ENCODE measurements around the gene SLC4A7. TPM values are rescaled to one million over a fixed set of nuclear protein-coding genes. Genes with fewer than 3 reads are reported as not detected.
A peak's percentile ranks its signal among the peaks of the same experiment; 100 is the strongest.

The SLC4A7 gene
- total and polyA plus RNA-seq, 7 donors = 1.4 to 26.6 (median 13.3) TPM

DNA sequence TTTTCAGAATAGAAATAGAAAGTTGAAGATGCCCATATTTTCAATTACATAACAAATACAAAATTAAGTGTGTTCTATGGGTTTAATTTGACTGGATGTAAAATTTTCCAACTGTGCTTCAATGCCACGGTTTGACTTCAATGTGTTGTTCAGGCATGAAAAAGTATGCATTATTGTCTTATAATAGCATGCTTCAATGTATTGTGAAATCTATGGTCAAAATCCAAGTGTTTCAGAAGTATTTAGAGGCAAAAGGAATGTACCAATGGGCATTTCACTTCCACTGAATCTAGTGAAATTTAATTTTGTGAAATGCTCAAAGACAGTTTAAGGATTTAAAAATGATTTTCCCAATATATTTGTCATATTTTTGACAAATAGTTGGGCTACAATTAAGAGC lies 131.0 kb downstream of the SLC4A7 start:
- WGBS, 3 donors = 44 to 59% (median 55%) methylated on average over 1 of the region's 1 CpG
- no peak overlapping the region for H3K27ac ChIP-seq
- no peaks in the 10 kb centered on the region for H3K36me3 ChIP-seq (ENCODE audit: insufficient read depth in 1 of 2, low read depth in 1 of 2)
- no peaks in the 10 kb centered on the region for H3K4me1 ChIP-seq
- no peaks in the 10 kb centered on the region for H3K27me3 ChIP-seq (ENCODE audit: insufficient read depth in 3 of 3, low read length in 2 of 3)
- H3K9me3 ChIP-seq = no peaks in the 10 kb centered on the region
- H3K4me3 ChIP-seq = no peak overlapping the region
- DNase-seq (no peak), ATAC-seq (no peak)
- intact Hi-C loops (cut with DNase I) = no loop called here
- TF ChIP-seq, protein P1, sequence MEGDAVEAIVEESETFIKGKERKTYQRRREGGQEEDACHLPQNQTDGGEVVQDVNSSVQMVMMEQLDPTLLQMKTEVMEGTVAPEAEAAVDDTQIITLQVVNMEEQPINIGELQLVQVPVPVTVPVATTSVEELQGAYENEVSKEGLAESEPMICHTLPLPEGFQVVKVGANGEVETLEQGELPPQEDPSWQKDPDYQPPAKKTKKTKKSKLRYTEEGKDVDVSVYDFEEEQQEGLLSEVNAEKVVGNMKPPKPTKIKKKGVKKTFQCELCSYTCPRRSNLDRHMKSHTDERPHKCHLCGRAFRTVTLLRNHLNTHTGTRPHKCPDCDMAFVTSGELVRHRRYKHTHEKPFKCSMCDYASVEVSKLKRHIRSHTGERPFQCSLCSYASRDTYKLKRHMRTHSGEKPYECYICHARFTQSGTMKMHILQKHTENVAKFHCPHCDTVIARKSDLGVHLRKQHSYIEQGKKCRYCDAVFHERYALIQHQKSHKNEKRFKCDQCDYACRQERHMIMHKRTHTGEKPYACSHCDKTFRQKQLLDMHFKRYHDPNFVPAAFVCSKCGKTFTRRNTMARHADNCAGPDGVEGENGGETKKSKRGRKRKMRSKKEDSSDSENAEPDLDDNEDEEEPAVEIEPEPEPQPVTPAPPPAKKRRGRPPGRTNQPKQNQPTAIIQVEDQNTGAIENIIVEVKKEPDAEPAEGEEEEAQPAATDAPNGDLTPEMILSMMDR (IDR thresholded peaks at IDR 0.05) = no peak

DNA sequence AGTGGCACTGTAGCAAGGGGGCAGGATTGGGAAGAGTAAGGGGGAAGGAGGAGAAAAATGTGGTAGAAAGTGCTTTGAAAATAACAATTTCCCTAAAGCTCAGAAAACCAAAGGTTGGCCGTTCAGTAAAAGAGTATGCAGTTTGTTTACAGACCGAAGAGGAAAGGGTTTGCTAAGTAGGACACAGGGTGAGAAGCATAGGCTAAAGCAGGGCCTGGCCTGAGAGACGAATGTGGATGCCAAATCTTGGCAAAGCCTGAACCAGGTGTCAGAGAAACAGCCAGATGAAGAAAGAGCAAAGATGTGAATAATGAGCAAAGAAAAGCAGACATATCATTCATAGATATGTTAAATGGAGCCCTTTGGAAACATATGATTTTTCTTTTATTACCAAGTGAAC lies 132.1 kb downstream of the SLC4A7 start:
- 31 to 41% (median 37%) methylated on average over 3 of the region's 3 CpGs for WGBS, 3 donors
- TF ChIP-seq, protein P1 (IDR thresholded peaks at IDR 0.05) = no peak
- ATAC-seq (peak in 3 of 4 donors; percentile 57 to 75 (median 67)), DNase-seq (no peak)
- Histone ChIP-seq H3K4me1 (no peaks in the 10 kb centered on the region), H3K9me3 (no peaks in the 10 kb centered on the region), H3K36me3 (ENCODE audit: insufficient read depth in 1 of 2, low read depth in 1 of 2) (no peaks in the 10 kb centered on the region), H3K4me3 (no peak overlapping the region), H3K27ac (peak overlapping the region; percentile 53), H3K27me3 (ENCODE audit: insufficient read depth in 3 of 3, low read length in 2 of 3) (no peaks in the 10 kb centered on the region)
- intact Hi-C loops (cut with DNase I) = no loop called here

DNA sequence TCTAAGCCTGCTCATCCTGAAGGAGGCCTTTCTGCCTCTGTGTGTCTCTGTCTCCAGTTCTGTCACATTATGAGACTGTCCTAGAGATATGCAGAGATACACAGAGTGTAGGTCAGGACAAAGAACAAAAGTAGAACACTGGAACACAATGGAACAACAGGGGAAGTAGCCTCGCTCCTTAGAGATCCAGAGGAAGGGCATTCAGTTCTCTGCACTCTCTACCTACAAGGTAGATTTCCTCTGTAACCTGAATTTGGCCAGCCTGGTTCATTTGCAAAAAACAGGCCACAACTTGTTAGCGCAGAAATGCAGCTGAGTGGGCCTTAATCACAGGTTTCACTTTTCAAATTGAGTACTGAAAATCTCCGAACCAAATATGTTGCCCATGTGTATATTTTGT lies 134.4 kb downstream of the SLC4A7 start:
- Histone ChIP-seq H3K27ac (no peak overlapping the region), H3K9me3 (no peaks in the 10 kb centered on the region), H3K4me3 (peak overlapping the region; percentile 3), H3K36me3 (ENCODE audit: insufficient read depth in 1 of 2, low read depth in 1 of 2) (no peaks in the 10 kb centered on the region), H3K27me3 (ENCODE audit: insufficient read depth in 3 of 3, low read length in 2 of 3) (no peaks in the 10 kb centered on the region), H3K4me1 (no peaks in the 10 kb centered on the region)
- intact Hi-C loops (cut with DNase I) = no loop called here
- WGBS, 3 donors = 70 to 88% (median 77%) methylated on average over 3 of the region's 3 CpGs
- TF ChIP-seq, protein P1 (IDR thresholded peaks at IDR 0.05) = no peak
- no peak for DNase-seq
- ATAC-seq = no peak

DNA sequence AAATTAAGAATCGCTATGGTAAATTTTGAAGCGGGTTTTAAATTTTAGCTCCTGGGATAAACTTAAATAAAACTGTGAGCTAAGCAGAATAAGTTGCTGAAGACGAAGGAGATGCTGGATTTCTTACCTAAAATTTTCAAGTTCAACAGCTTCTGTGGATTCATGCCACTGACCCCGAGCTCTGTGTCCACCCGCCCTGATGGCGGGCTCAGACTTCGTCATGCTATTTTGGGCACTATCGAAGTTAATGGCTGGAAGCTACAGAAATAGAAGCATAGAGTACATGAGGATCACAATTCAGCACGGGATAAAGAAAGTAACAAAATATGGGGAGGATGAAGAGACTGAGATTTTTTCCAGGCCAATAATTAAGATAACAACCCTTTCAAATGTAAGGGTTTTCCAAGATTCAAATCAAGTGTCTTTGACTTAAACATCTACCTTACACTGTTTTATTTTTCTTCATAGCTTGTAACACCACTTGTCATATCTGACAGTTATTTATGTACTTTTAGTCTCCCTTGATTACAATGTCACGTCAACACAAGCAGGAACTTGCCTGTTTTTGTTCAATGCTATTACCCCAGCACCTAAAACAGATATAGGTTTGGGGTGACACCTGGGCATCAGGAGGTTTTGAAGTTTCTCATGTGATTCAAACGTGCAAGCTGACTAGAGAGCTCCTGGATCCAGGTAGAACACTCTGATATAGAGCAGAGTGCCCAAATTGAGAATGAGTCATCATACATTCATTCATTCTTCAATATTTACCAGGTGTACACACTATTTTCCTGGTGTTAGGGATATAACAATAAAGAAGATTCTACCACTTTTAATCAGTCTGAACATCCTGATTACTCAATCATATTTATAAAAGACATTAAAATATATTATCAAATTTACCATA lies 138.0 kb downstream of the SLC4A7 start:
- Histone ChIP-seq H3K27ac (peak overlapping the region; percentile 88), H3K9me3 (no peaks in the 10 kb centered on the region), H3K27me3 (ENCODE audit: insufficient read depth in 3 of 3, low read length in 2 of 3) (no peaks in the 10 kb centered on the region), H3K4me3 (peak overlapping the region; percentile 62), H3K36me3 (ENCODE audit: insufficient read depth in 1 of 2, low read depth in 1 of 2) (no peaks in the 10 kb centered on the region), H3K4me1 (peaks cover 16% of the 10 kb centered on the region)
- intact Hi-C loops (cut with DNase I) = no loop called here
- TF ChIP-seq, protein P1 (IDR thresholded peaks at IDR 0.05) = no peak
- 41 to 48% (median 47%) methylated on average over 11 of the region's 11 CpGs for WGBS, 3 donors
- no peak for DNase-seq
- peak; percentile 57 to 92 (median 83) for ATAC-seq
